Activated gamma-delta T cell (primary cell): Measurements from ENCODE around the gene RRP36.

Source experiments
- DNase-seq: peaks from one replicate; lab custom pipeline; 2025; lab: John Stamatoyannopoulos, UW

Gene RRP36

GRCh38 chr6:43007126-43007525 lies 14.3 kb upstream of the RRP36 start:
- no peak for DNase-seq

- no peak for DNase-seq
These were observed 12.3 kb upstream of the RRP36 start for GRCh38 chr6:43009124-43009523.

- no peak for DNase-seq
These were observed 10.2 kb upstream of the RRP36 start for GRCh38 chr6:43011207-43011606.

GRCh38 chr6:43012364-43012763 lies 9.1 kb upstream of the RRP36 start:
- no peak for DNase-seq

GRCh38 chr6:43013097-43013842 lies 8.2 kb upstream of the RRP36 start:
- no peak for DNase-seq

- peak; percentile 81 for DNase-seq
These were observed 7.5 kb upstream of the RRP36 start, which contains the start of the genes KLHDC3 and MEA1 for GRCh38 chr6:43013843-43014433. Gene KLHDC3, plus strand, starts transcription at chr6:43014249. Its CDS starts 2,944 bp downstream, at chr6:43017193. Gene MEA1, minus strand, starts transcription at chr6:43013946. Its CDS starts 133 bp downstream, at chr6:43013813.

GRCh38 chr6:43014434-43014909 lies 7.0 kb upstream of the RRP36 start:
- DNase-seq = no peak

GRCh38 chr6:43016176-43016942 lies 5.1 kb upstream of the RRP36 start:
- no peak for DNase-seq

GRCh38 chr6:43016943-43017334 lies 4.5 kb upstream of the RRP36 start:
- DNase-seq = no peak

GRCh38 chr6:43019152-43019551 lies 2.3 kb upstream of the RRP36 start:
- no peak for DNase-seq

- DNase-seq = no peak
These were observed 1.2 kb upstream of the RRP36 start for GRCh38 chr6:43020052-43020705.

GRCh38 chr6:43020847-43021246 lies 576 bp upstream of the RRP36 start:
- no peak for DNase-seq

- DNase-seq = no peak
These were observed 3.0 kb downstream of the RRP36 start for GRCh38 chr6:43024436-43024835.

- DNase-seq = no peak
These were observed 4.9 kb downstream of the RRP36 start for GRCh38 chr6:43026365-43026764.

- DNase-seq = no peak
These were observed 7.7 kb downstream of the RRP36 start for GRCh38 chr6:43029120-43029519.

GRCh38 chr6:43032326-43032725 lies 10.9 kb downstream of the RRP36 start:
- DNase-seq = no peak

- DNase-seq = no peak
These were observed 12.2 kb downstream of the RRP36 start for GRCh38 chr6:43033496-43034189.

- DNase-seq = no peak
These were observed 12.7 kb downstream of the RRP36 start for GRCh38 chr6:43034190-43034525.

GRCh38 chr6:43035495-43036194 lies 14.2 kb downstream of the RRP36 start:
- DNase-seq = no peak

GRCh38 chr6:43036712-43037111 lies 15.3 kb downstream of the RRP36 start:
- DNase-seq = no peak

GRCh38 chr6:43037197-43037596 lies 15.8 kb downstream of the RRP36 start:
- DNase-seq = no peak
